Measurements from ENCODE around the gene CBARP.

CBARP gene

DNA sequence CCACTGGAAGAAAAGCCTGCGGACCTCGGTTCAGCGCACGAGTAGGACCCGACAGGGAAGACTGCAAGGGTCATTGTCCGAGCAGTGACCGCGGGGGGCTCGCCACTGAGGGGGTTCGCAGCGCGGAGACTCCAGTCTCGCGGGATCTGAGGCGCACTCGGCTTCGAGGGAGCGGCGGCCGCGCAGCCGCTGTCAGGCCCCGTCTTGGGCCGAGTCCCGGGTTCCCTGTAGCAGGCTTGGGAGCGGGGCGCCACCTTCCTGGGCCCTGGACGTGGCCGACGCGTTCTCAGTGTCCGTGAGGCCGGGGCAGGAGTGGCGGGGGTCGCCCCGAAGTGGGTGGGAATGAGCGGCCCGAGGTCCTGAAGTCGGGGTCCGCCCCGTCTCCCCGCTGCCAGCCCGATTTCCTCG is 37.1 kb upstream of the CBARP start:
- no peak for DNase-seq

DNA sequence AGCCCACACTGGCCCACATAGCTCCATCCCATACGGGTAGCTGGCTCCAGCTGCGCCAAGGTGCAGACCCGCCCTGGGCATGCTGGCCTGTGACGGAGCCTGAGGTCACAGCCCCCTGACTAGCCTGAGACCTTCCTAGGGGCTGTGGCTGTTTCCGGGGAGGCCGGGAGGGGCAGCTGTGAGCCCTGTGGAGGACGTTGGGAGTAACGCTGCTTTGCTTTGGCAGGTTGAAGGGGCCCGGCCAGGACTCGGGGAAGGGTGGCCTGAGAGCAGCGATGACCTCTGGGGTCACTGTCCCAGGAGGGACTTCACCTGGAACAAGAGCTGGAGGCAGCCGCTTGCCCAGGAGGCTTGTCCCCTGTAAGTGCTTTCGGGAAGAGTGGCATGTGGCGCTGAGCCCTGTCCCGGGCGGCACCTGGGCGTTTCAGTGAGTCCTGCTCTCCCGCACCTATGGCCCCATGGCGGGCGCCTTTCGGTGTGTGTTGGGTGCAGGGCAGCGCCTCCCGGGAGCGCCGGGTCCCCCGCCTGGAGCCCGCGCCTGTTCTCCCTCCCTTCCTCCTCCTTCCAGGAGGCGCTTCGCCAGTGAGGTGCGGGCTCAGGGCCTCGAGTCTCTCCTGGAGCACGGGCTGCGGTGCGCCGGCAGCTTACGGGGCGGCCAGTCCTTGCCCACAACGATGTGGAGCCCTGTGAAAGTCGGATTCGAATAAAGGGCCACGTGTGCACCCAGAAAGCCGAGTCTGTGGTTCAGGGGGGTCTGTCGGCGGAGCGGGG is 36.5 kb upstream of the CBARP start:
- DNase-seq: no peak

DNA sequence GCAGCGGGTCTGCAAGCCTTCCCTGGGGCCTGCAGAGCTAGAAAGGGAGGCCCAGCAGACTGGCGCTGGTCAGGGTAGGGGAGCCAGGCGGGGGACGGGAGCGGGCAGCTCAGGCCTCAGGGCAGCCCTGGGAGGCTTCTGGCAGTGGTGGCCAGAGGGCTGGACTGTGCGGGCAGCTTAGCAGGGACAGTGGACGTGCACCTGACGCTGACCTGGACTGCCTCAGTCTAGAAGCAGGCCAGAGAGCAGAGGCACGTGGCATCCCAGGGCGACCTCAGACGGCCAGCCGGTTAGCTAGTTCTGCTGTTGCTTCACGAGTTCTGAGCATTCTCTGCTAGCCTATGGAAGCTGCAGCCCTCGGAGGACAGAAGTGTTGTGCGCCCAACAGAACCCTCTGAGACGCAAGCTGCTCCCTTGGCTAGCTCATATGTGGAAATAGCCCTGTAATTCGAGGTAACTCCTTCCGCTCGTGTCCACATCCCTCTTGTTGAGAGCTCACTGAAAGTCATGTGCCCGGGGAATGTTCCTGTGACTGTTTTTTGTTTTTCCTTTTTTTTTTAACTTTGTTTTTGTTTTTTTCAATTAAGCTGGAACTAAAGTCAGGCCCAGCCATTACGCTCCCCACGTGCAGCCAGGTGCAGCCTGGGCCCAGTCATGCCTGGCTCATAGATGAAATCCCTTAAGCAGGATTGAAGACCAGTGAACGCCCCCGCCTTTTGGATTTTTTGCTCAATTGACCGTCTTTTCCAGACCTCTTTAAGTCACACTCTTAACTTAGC is 35.6 kb upstream of the CBARP start:
- DNase-seq: no peak

GRCh38 chr19:1272423-1273262 is 34.8 kb upstream of the CBARP start:
- DNase-seq: no peak

GRCh38 chr19:1271528-1272422 is 34.0 kb upstream of the CBARP start:
- DNase-seq: no peak

DNA sequence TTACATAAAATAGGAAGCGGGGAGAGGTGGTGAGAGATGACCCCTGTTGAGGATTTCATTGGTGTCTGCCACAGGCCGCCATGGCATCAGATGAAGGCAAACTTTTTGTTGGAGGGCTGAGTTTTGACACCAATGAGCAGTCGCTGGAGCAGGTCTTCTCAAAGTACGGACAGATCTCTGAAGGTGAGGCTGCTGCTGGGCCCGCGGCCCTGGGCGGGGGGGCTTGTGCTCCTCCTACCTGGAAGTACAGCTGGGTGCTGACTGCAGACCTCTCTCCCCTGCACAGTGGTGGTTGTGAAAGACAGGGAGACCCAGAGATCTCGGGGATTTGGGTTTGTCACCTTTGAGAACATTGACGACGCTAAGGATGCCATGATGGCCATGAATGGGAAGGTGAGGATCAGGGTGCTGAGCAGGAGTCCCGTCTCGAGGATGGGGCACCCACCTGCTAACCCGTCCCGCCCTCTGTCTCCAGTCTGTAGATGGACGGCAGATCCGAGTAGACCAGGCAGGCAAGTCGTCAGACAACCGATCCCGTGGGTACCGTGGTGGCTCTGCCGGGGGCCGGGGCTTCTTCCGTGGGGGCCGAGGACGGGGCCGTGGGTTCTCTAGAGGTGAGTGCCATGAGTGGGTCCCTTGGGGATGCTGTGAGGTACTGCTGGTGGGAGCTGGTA is 33.2 kb upstream of the CBARP start:
- DNase-seq: no peak

DNA sequence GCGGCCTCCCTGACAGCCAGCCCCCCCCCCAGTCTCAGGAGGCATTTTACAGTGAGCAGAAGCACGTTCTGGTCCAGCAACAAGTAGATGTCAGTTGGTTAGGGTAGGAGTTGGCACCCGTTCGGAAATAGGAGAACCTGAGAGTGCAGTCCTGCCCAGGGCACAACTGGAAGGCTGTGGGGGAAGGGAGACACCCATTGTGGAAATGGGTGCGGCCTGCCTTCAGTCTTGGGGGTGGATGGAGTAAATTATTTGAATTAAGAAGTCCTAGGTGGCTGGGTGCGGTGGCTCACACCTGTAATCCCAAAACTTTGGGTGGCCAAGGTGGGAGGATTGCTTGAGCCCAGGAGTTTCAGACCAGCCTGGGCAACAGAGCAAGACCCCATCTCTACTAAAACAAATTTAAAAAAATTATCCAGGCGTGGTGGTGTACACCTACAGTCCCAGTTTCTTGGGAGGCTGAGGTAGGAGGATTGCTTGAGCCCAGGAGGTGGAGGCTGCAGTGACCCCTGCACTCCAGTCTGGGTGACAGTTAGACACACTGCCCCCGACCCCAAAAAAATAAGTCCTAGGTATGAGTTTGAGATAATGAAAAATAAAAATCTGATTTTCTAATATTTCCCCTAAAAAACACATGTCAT is 32.5 kb upstream of the CBARP start:
- peak; percentile 44 for DNase-seq

GRCh38 chr19:1269478-1270212 is 31.8 kb upstream of the CBARP start:
- DNase-seq: peak; percentile 86

GRCh38 chr19:1269065-1269477 is 31.3 kb upstream of the CBARP start, which contains the start of gene CIRBP:
Gene CIRBP (plus strand): TSS chr19:1269332. CDS start chr19:1270934, 1,602 bp downstream.
- DNase-seq: peak; percentile 99

DNA sequence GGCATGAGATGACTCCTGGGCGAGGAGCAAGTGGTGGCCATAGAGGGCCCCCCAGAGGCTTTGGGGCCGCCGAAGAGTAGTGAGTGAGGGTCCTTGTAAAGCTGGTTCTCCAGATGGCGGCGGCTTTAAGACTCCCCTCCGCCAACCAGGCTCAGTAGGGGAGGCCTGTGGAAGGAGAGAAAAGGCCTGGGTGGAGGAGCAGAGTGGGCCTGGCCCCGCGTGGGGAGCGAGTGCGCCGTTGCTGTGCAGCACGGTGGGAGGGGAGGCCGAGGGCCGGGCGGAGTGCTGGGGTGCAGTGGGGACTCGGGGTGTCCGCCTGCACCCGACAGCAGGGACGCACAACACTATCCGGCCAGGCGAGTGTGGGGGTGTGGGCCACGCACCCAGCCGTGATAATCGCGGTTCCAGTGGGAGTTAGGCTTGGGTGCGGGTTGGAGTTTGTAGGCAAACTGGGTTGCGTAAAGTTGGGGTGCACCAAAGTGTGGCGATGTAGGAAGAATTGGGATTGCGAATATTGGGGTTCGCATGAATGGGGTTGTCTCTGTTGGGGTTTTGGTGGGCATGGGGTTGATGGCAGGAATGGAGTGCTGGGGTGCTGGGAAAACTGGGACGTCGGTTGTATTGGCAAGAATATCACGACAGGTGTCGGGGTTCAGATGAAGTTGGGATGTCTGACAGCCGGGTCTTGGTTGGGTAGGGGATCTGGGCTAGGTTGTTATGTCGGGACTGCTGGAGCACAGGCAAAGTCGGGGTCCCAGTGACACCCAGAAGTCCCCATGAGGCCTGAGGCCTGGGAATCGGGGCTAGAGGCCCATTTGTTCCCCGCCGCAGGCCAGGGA is 30.6 kb upstream of the CBARP start:
- DNase-seq: no peak

DNA sequence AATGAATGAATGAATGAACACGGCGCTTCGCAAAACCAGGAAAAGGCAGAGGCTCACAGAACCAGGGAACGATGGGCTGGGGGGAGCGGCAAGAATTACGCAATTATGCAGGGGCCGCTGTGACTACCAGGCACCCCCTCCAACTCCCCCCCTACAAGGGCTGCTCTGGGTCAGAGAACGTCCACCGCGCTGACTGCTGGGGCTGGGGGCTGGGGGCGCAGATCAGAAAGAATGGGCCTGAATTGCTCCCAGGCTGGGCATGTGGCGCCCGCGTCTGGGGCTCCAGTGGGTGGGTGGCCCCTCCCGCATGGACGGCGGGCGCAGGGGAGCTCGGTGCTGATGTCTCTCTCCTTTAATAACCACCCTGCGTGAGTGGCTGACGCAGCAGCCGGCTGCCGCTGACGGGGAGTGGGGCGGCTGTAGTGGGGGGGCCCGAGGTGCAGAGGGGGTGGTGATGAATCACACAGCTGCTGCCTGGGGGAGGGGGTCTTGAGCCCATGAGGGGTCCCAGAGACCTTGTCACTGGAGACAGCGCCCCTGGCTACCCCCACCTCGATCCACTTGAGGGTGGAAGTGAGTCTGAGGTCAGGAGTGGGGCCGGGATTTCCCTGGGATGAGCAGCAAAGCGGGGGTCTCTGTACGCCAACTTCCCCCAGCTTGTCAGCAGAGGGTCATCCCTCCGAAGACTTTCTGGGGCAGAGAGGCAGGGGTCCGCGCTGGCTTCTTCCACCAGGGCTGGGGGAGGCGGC is 29.8 kb upstream of the CBARP start:
- no peak for DNase-seq

DNA sequence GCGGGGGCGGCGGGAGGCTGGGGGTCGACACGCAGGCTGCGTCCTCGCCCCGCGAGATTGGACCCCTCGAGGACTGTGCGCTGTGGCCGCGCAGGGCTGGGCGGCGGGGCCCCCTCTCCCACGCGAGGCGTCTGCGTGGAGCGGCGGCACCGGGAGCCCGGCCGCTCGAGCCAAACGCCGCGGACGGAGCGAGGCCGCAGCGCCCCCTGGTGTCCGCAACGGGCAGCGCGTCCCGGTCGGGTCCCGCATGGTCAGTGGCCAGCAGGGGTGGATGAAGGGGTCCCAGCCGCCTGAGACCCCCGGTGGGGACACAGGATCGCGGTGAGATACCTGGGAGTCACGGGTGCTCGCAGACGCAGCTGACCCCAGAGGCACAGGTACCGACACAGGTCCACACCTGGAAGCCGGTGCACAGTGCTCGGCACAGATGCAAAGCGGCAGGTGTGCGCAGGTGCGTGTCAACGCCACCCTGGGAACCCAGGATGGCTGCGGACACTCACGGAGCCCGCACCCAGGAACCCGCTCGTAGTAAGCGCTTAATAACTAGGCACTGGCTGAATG is 29.2 kb upstream of the CBARP start:
- DNase-seq: peak; percentile 64

DNA sequence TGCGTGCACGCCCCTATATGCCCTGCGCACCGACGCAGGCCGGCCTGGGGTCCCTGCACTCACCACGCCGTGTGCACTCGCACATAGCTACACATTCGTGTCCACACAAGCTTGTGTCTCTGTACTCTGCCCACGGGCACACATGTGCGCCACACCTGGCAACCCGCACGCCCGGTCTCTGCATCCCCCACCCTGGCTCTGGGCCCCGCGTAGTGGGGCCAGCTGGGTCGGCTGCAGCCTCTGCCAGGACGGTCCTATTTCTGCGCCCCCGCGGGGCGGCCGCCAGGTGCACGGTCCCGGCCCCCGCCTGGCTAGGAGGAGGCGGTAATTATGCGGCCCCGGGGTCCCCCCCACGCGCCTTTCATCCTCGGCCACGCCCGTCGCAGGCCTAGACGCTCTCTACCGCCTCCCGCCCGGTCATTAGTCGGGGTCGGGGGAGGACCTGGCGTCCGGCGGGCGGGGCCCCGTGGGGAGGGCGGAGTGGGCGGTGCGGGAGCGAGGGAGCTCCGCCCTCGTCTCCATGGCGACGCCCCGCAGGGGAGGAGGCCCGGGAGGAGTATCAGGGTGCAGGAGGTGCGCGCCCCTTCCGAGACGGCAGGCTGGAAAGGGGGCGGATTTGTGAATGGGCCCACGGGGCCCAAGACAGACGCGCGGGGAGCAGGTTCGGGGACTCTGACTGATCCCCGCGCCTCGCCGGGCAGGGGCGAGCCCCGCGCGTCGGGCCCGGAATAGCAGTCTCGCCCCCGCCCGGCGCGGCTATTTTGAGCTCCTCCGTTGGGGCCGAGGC is 28.5 kb upstream of the CBARP start:
- peak; percentile 75 for DNase-seq

GRCh38 chr19:1265615-1266128 is 27.9 kb upstream of the CBARP start:
- peak; percentile 47 for DNase-seq

DNA sequence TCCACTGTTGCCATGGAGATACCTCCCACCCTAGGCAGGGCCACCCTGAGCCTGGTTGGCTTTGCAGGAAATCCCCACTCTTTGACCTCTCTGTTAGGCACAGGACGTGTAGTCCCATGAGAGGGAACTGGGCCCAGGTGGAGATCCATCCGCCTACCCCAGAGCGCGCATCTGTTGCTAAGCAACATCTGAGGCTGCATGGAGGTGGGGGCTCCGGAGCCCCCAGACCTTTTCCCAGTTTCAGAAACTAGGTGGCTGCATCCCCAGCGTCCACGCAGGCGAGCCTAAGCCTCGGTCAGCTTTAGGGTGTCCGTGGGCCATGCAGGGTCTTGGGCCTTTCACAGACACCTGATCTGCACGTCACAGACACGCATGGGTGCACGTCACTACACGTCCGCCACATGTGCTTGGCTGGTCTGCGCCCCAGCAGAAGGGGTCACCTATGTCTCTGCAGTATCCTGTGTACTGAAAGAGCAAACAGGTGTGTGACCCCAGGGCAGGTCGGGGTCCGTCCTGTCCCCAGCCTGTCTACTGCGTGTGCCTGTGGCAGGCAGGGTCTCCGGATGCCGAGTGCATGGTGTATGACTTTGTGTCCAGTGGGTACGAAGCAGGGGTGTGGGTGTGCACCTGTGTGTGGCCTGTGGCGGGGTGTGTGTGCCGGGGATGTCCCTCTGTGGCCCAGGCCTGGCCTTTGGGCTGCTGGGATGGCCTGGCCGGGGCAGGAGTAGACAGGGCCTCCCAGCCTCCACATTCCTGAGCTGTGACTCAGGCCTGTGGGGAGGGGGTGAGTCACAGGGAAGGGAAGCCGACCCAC is 27.2 kb upstream of the CBARP start:
- DNase-seq: no peak

DNA sequence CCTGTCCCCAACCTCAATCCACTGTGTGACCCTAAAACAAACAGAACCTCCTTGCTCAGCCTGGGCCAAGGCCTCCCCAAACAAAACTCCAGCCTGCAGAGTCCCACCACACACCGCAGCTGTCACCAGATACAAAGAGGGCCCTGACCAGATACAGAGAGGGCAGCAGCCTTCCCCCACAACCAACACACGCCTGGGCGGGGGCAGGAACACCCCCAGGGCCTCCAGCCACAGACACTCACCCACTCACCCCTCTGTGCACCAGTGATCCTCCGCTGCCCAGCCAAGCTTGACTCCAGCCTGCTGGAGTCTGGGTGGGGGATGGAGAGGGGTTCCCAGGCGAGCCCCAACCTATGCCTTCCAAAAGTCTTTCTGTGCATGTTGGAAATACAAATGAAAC is 25.4 kb upstream of the CBARP start:
- DNase-seq: no peak

Data from stimulated activated CD4-positive, alpha-beta T cell treated with anti-CD3 and anti-CD28 coated beads, Interleukin-4, amount 100 ng/mL, for 24 hours (primary cell).